ENCODE results near the gene ARHGEF28. TPM values are rescaled to one million over a fixed set of nuclear protein-coding genes. Genes with fewer than 3 reads are reported as not detected.

ARHGEF28 gene
- total RNA-seq, 1 experiment from 2014 or later = 6.1 TPM

GRCh38 chr5:73944581-73944980, 318.6 kb downstream of the ARHGEF28 start:
- TF ChIP-seq POLR2AphosphoS5 (IDR thresholded peaks at IDR 0.05; ENCODE audit: low read depth, low read length) (no peak), ZNF274 (IDR thresholded peaks at IDR 0.05; ENCODE audit: low read depth, low read length) (no peak), POLR2A (IDR thresholded peaks at IDR 0.05; ENCODE audit: borderline replicate concordance, extremely low read depth, insufficient read depth, insufficient read length) (no peak)
- Histone ChIP-seq H4K20me1 (ENCODE audit: insufficient read depth) (no peaks in the 10 kb centered on the region), H3K27ac (ENCODE audit: low read depth, low read length) (no peak overlapping the region), H2AFZ (ENCODE audit: low read depth, low read length, poor library complexity, severe bottlenecking) (no peak overlapping the region), H3K4me2 (ENCODE audit: low read length) (no peak overlapping the region), H3K4me3 (replicated peaks in 1 of 2; ENCODE audit: low read depth in 1 of 2, low read length in 2 of 2) (no peak overlapping the region), H3K4me1 (ENCODE audit: control insufficient read depth in 1 of 2, insufficient read depth in 2 of 2, low read length in 2 of 2) (peaks cover 0 to under 1% of the 10 kb centered on the region in 2 experiments; a peak in 1 of 4 replicates), H3K9me3 (ENCODE audit: control insufficient read depth in 1 of 2, insufficient read depth in 1 of 2, low read depth in 1 of 2, low read length in 2 of 2) (peaks cover 0 to 6% of the 10 kb centered on the region in 2 experiments; a peak in 1 of 4 replicates), H3K9me2 (ENCODE audit: insufficient read depth) (no peaks in the 10 kb centered on the region), H3K79me2 (ENCODE audit: insufficient read depth, low read length) (no peaks in the 10 kb centered on the region), H3K27me3 (ENCODE audit: insufficient read depth, low read length) (no peaks in the 10 kb centered on the region), H3K9ac (ENCODE audit: low read length) (no peak overlapping the region), H3K36me3 (ENCODE audit: control insufficient read depth in 1 of 2, insufficient read depth in 2 of 2, low read length in 2 of 2) (no peaks in the 10 kb centered on the region)
- RAD21 ChIA-PET (ENCODE audit: low non-redundant PET in 1 of 2, low total read pairs in 2 of 2, uncharacterized antibody in 2 of 2, unreplicated experiment in 2 of 2) = no interaction called here
- DNase-seq (ENCODE audit: low read depth, low spot score) (no peak), ATAC-seq (no peak)
- intact Hi-C loops (cut with micrococcal nuclease) = no loop called here
- no TSS peak for BruUV-seq (replicated peaks)
- CTCF ChIA-PET = no interaction called here
- POLR2A ChIA-PET = no interaction called here

- intact Hi-C loops (cut with micrococcal nuclease) = no loop called here
- peaks cover 0 to 7% of the 10 kb centered on the region in 2 experiments; a peak in 2 of 4 replicates for H3K4me1 ChIP-seq (ENCODE audit: control insufficient read depth in 1 of 2, insufficient read depth in 2 of 2, low read length in 2 of 2)
- no peak overlapping the region for H3K27ac ChIP-seq (ENCODE audit: low read depth, low read length)
- H3K9me2 ChIP-seq (ENCODE audit: insufficient read depth) = no peaks in the 10 kb centered on the region
- TF ChIP-seq EGR1 (IDR thresholded peaks at IDR 0.05; ENCODE audit: low read depth) (no peak), RAD21 (IDR thresholded peaks at IDR 0.05; ENCODE audit: low read depth) (peak; percentile 24; the same call in 1 of the 2 replicates), ZBTB33 (IDR thresholded peaks at IDR 0.05; ENCODE audit: extremely low read depth, insufficient replicate concordance, low read length) (no peak), POLR2AphosphoS5 (IDR thresholded peaks at IDR 0.05; ENCODE audit: low read depth, low read length) (no peak), CTCF (IDR thresholded peaks at IDR 0.05 in 2 of 3, conservative IDR thresholded peaks at IDR 0.05 in 1 of 3; ENCODE audit: borderline replicate concordance in 1 of 3, insufficient read depth in 1 of 3, low read depth in 2 of 3, low read length in 2 of 3) (peak in 2 of 3 experiments; percentile 70 to 75; a peak in 4 of 6 replicates)
- H3K79me2 ChIP-seq (ENCODE audit: insufficient read depth, low read length) = no peaks in the 10 kb centered on the region
- no peak for DNase-seq (ENCODE audit: low read depth, low spot score)
- no peaks in the 10 kb centered on the region for H4K20me1 ChIP-seq (ENCODE audit: insufficient read depth)
- CTCF ChIA-PET = no interaction called here
- no peaks in the 10 kb centered on the region for H3K27me3 ChIP-seq (ENCODE audit: insufficient read depth, low read length)
- H3K4me3 ChIP-seq (replicated peaks in 1 of 2; ENCODE audit: low read depth in 1 of 2, low read length in 2 of 2) = no peak overlapping the region
- POLR2A ChIA-PET = no interaction called here
- BruUV-seq (replicated peaks) = no TSS peak
- H2AFZ ChIP-seq (ENCODE audit: low read depth, low read length, poor library complexity, severe bottlenecking) = no peak overlapping the region
- RAD21 ChIA-PET (ENCODE audit: low non-redundant PET in 1 of 2, low total read pairs in 2 of 2, uncharacterized antibody in 2 of 2, unreplicated experiment in 2 of 2) = no interaction called here
- H3K4me2 ChIP-seq (ENCODE audit: low read length) = no peak overlapping the region
- ATAC-seq = peak; percentile 58; the same call in 1 of the 2 replicates
- H3K36me3 ChIP-seq (ENCODE audit: control insufficient read depth in 1 of 2, insufficient read depth in 2 of 2, low read length in 2 of 2) = no peaks in the 10 kb centered on the region
- no peak overlapping the region for H3K9ac ChIP-seq (ENCODE audit: low read length)
- peaks cover 0 to 6% of the 10 kb centered on the region in 2 experiments; a peak in 1 of 4 replicates for H3K9me3 ChIP-seq (ENCODE audit: control insufficient read depth in 1 of 2, insufficient read depth in 1 of 2, low read depth in 1 of 2, low read length in 2 of 2)
These were observed 319.5 kb downstream of the ARHGEF28 start for GRCh38 chr5:73945505-73945904.
